SIG-M5 (cell line): ENCODE results near the gene MDM1.
A peak's percentile ranks its signal among the peaks of the same experiment; 100 is the strongest.

Source experiments
- DNase-seq: peaks from one replicate; lab custom pipeline; 2025; lab: John Stamatoyannopoulos, UW

Gene MDM1

GRCh38 chr12:68356986-68357385 is 24.8 kb upstream of the MDM1 start:
- no peak for DNase-seq

- no peak for DNase-seq
These were observed 24.0 kb upstream of the MDM1 start for GRCh38 chr12:68356060-68356695.

GRCh38 chr12:68354977-68355541 is 22.9 kb upstream of the MDM1 start:
- no peak for DNase-seq

- DNase-seq = no peak
These were observed 19.9 kb upstream of the MDM1 start for GRCh38 chr12:68352067-68352466.

GRCh38 chr12:68350753-68351152 is 18.6 kb upstream of the MDM1 start:
- no peak for DNase-seq

- DNase-seq = no peak
These were observed 17.9 kb upstream of the MDM1 start for GRCh38 chr12:68349921-68350606.

- DNase-seq = no peak
These were observed 17.1 kb upstream of the MDM1 start for GRCh38 chr12:68349220-68349621.

- no peak for DNase-seq
These were observed 16.3 kb upstream of the MDM1 start for GRCh38 chr12:68348419-68348818.

GRCh38 chr12:68345763-68346162 is 13.6 kb upstream of the MDM1 start:
- no peak for DNase-seq

- no peak for DNase-seq
These were observed 12.0 kb upstream of the MDM1 start for GRCh38 chr12:68344126-68344525.

GRCh38 chr12:68342966-68343365 is 10.8 kb upstream of the MDM1 start:
- DNase-seq = no peak

- no peak for DNase-seq
These were observed 9.7 kb upstream of the MDM1 start for GRCh38 chr12:68341822-68342221.

GRCh38 chr12:68340404-68341270 is 8.5 kb upstream of the MDM1 start:
- DNase-seq = no peak

- DNase-seq = no peak
These were observed 4.7 kb upstream of the MDM1 start for GRCh38 chr12:68336889-68337303.

GRCh38 chr12:68335462-68335861 is 3.3 kb upstream of the MDM1 start:
- no peak for DNase-seq

GRCh38 chr12:68334132-68334531 is 2.0 kb upstream of the MDM1 start:
- no peak for DNase-seq

- DNase-seq = no peak
These were observed 817 bp upstream of the MDM1 start for GRCh38 chr12:68332728-68333630.

GRCh38 chr12:68331500-68331868 is 678 bp downstream of the MDM1 start:
- no peak for DNase-seq

- DNase-seq = no peak
These were observed 4.3 kb downstream of the MDM1 start for GRCh38 chr12:68327896-68328295.

- peak; percentile 58 for DNase-seq
These were observed 5.4 kb downstream of the MDM1 start for GRCh38 chr12:68326716-68327115.

GRCh38 chr12:68325966-68326365 is 6.2 kb downstream of the MDM1 start:
- DNase-seq = no peak

GRCh38 chr12:68324531-68324930 is 7.6 kb downstream of the MDM1 start:
- no peak for DNase-seq
